NCI-H774 (cell line): Measurements from ENCODE around the gene ACSF3.
"Not testable (repeated sequence)": the region's sequence is repeated elsewhere in the genome, so short reads cannot be mapped to it uniquely, and the experiment has no call there.

Source experiments
- DNase-seq: peaks from one replicate; lab custom pipeline; 2025; lab: John Stamatoyannopoulos, UW

The ACSF3 gene

GRCh38 chr16:89175280-89176146 is 81.9 kb downstream of the ACSF3 start:
- no peak for DNase-seq

- DNase-seq = no peak
Observed at GRCh38 chr16:89176147-89176690, 82.6 kb downstream of the ACSF3 start.

- no peak for DNase-seq
Observed at GRCh38 chr16:89176717-89177116, 83.1 kb downstream of the ACSF3 start.

GRCh38 chr16:89177501-89177900 is 83.8 kb downstream of the ACSF3 start:
- DNase-seq = no peak

- DNase-seq = no peak
Observed at GRCh38 chr16:89178453-89179147, 84.9 kb downstream of the ACSF3 start.

- no peak for DNase-seq
Observed at GRCh38 chr16:89179148-89179484, 85.5 kb downstream of the ACSF3 start.

GRCh38 chr16:89179656-89180315 is 86.1 kb downstream of the ACSF3 start:
- DNase-seq = no peak

GRCh38 chr16:89183463-89183862 is 89.8 kb downstream of the ACSF3 start:
- no peak for DNase-seq

GRCh38 chr16:89183975-89184676 is 90.5 kb downstream of the ACSF3 start:
- DNase-seq = no peak

GRCh38 chr16:89184677-89184932 is 91.0 kb downstream of the ACSF3 start:
- no peak for DNase-seq

GRCh38 chr16:89184933-89185794 is 91.5 kb downstream of the ACSF3 start:
- DNase-seq = no peak

- DNase-seq = not testable (repeated sequence)
Observed at GRCh38 chr16:89185887-89186592, 92.4 kb downstream of the ACSF3 start.

- not testable (repeated sequence) for DNase-seq
Observed at GRCh38 chr16:89186593-89187031, 93.0 kb downstream of the ACSF3 start.

GRCh38 chr16:89187032-89187769 is 93.5 kb downstream of the ACSF3 start:
- no peak for DNase-seq

- no peak for DNase-seq
Observed at GRCh38 chr16:89187770-89188392, 94.2 kb downstream of the ACSF3 start.

- not testable (repeated sequence) for DNase-seq
Observed at GRCh38 chr16:89188471-89189357, 95.1 kb downstream of the ACSF3 start.

GRCh38 chr16:89189358-89190025 is 95.8 kb downstream of the ACSF3 start:
- no peak for DNase-seq
